ENCODE measurements around the gene RAB31.
"Not testable (repeated sequence)": the region's sequence is repeated elsewhere in the genome, so short reads cannot be mapped to it uniquely, and the experiment has no call there.

Gene RAB31

GRCh38 chr18:9764011-9764481 lies 55.9 kb downstream of the RAB31 start:
- no peak for DNase-seq

GRCh38 chr18:9765501-9765900 lies 57.4 kb downstream of the RAB31 start:
- DNase-seq: no peak

- DNase-seq: no peak
Measured at GRCh38 chr18:9766076-9766481, 58.0 kb downstream of the RAB31 start.

- DNase-seq: no peak
Measured at GRCh38 chr18:9766740-9767139, 58.6 kb downstream of the RAB31 start.

GRCh38 chr18:9768071-9768691 lies 60.1 kb downstream of the RAB31 start:
- DNase-seq: not testable (repeated sequence)

GRCh38 chr18:9770111-9770510 lies 62.0 kb downstream of the RAB31 start:
- DNase-seq: not testable (repeated sequence)

GRCh38 chr18:9771261-9771976 lies 63.3 kb downstream of the RAB31 start:
- peak; percentile 44 for DNase-seq

GRCh38 chr18:9771977-9772660 lies 64.0 kb downstream of the RAB31 start:
- DNase-seq: no peak

GRCh38 chr18:9772847-9773677 lies 65.0 kb downstream of the RAB31 start:
- DNase-seq: no peak

- DNase-seq: no peak
Measured at GRCh38 chr18:9774150-9774549, 66.0 kb downstream of the RAB31 start.

- DNase-seq: no peak
Measured at GRCh38 chr18:9775178-9775577, 67.1 kb downstream of the RAB31 start.

- DNase-seq: no peak
Measured at GRCh38 chr18:9779630-9780029, 71.5 kb downstream of the RAB31 start.

- no peak for DNase-seq
Measured at GRCh38 chr18:9782073-9782857, 74.2 kb downstream of the RAB31 start.

- DNase-seq: no peak
Measured at GRCh38 chr18:9786631-9787030, 78.5 kb downstream of the RAB31 start.

GRCh38 chr18:9787036-9787435 lies 78.9 kb downstream of the RAB31 start:
- no peak for DNase-seq

GRCh38 chr18:9787712-9788111 lies 79.6 kb downstream of the RAB31 start:
- no peak for DNase-seq

- no peak for DNase-seq
Measured at GRCh38 chr18:9788140-9788539, 80.0 kb downstream of the RAB31 start.

- DNase-seq: no peak
Measured at GRCh38 chr18:9788860-9789259, 80.8 kb downstream of the RAB31 start.

GRCh38 chr18:9790261-9790660 lies 82.2 kb downstream of the RAB31 start:
- no peak for DNase-seq

- DNase-seq: no peak
Measured at GRCh38 chr18:9791991-9792390, 83.9 kb downstream of the RAB31 start.

- DNase-seq: peak; percentile 11
Measured at GRCh38 chr18:9792565-9793245, 84.6 kb downstream of the RAB31 start.

- no peak for DNase-seq
Measured at GRCh38 chr18:9796011-9796410, 87.9 kb downstream of the RAB31 start.

Measured in CD4-positive, alpha-beta T cell treated with Interleukin-10 for 1 hour (primary cell).